NOMO-1 treated with dmso at 0.1 percent for 144 hours (cell line): ENCODE data around the gene KIAA0232.

Experiments
- DNase-seq: peaks from one replicate; lab custom pipeline; 2025; ENCODE audit not compliant: unreplicated experiment; lab: John Stamatoyannopoulos, UW

Gene KIAA0232

DNA sequence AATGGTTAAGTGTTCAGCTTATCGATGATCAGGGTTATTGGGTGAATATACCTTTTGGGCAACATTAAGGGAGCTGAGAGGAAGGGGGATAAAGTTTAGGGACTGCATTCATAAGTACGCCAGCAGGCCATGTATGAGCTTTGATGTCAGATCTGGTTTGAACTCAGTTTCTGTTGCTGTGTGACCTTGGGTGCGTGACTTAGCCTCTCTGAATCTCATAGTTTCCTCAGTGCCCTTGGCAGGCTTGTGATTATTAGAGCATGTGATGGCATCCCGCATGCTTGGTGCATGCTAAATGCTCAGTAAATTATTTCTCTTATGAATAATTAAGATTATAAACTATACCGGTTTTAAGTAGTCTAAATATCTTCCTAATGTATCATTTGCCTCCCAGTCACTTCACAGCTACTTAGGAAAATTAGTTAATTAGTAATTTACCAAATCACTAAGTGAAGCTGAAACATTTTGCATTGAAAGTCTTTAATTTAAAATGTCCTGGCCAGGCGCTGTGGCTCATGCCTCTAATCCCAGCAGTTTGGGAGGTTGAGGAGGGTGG, 130.9 kb downstream of the KIAA0232 start:
- no peak for DNase-seq

GRCh38 chr4:6914448-6914847, 131.9 kb downstream of the KIAA0232 start:
- no peak for DNase-seq

- DNase-seq = no peak
Observed at GRCh38 chr4:6915041-6916005, 132.8 kb downstream of the KIAA0232 start.

DNA sequence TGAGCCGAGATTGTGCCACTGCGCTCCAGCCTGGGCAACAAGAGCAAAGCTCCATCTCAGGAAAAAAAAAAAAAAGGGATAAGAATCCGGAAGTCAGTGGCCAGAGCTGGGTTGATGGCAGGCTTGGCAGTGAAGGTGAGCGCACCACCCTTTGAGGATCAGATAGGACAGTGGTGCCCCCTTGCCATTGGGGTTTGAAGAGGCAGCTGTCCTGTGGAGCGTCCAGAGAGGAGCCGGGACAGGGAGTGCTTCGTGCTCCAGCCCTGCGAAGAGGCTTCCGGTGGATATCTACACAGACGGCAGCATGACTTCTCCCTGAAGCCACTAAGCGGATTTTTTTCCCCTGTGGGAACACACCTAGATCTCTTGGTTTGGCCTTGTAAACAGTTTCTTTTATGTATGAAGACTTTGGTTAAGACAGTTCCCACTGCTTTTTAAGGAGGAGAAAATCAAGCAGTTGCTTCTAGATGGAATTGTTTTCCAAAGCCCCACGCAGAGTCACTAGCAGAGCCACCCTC, 133.6 kb downstream of the KIAA0232 start:
- DNase-seq = no peak

DNA sequence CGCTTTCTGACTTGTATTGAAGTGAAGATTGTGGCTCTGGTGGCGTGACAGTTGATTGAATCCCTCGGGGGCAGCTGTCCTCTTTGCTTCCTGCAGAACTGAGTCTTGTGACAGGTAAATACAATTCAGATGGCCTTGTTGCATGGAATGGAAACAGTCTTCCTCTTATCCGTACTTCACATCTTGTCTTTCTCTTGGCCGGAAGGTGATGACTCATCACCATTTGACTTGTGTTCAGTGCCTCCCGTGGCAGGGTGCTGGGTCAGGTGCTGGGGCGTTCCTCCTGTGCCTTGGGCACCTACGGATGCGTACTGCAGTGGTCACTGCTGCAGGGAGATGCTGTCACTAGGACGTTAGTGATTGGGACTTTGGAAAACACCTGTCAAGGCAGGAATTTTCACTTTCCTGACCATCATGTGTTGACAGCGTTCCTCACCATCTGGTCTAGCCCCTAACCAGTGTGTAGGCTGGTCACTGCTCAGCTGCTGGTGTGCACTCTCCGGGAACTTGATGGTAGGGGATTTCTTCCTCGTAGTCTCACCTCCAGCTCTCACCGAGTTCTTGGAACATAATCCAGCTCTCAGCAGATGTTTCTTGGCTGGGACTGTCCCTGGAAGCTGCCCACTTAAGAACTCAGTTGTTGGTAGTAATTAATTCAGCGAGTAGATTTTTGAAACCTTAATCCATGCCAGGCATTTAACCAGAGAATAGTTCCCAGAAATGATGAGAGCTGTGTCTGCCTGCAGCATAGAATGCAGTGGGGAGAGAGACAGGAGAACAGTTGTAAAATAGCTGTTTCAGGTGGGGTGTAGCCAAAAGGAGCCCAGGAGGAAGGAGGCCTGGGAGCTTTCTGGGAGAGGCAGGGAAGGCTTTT, 134.3 kb downstream of the KIAA0232 start:
- DNase-seq = no peak

GRCh38 chr4:6917461-6918271, 135.1 kb downstream of the KIAA0232 start:
- DNase-seq = peak; percentile 88

- peak; percentile 32 for DNase-seq
Observed at GRCh38 chr4:6918338-6918737, 135.8 kb downstream of the KIAA0232 start.

DNA sequence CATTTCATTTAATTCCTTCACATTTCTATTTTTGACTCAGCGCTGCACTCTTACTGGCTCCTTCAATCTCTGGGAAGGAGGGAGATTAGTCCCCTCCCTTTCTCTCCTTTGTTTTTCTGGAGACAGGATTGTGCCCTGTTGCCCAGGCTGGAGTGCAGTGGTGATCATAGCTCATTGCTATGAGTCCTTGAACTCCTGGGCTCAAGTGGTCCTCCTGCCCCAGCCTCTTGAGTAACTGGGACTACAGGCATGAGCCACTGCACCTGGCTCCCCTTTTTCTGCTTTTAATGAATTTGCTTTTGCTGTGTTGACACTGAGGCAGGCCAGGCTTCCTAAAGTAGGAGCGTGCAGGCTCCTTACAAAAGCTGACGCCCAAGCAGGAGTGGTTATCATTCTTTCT, 137.6 kb downstream of the KIAA0232 start:
- no peak for DNase-seq

DNA sequence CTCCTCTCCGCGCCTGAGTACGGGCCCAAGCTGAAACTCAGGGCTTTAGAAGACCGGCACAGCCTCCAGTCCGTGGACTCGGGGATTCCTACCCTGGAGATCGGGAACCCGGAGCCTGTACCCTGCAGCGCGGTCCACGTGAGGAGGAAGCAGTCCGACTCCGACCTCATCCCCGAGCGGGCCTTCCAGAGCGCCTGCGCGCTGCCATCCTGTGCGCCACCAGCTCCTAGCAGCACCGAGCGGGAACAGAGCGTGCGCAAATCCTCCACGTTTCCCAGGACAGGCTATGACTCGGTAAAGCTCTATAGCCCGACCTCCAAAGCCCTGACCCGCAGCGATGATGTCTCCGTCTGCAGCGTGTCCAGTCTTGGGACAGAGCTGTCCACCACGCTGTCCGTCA, 141.0 kb downstream of the KIAA0232 start:
- DNase-seq = no peak

DNA sequence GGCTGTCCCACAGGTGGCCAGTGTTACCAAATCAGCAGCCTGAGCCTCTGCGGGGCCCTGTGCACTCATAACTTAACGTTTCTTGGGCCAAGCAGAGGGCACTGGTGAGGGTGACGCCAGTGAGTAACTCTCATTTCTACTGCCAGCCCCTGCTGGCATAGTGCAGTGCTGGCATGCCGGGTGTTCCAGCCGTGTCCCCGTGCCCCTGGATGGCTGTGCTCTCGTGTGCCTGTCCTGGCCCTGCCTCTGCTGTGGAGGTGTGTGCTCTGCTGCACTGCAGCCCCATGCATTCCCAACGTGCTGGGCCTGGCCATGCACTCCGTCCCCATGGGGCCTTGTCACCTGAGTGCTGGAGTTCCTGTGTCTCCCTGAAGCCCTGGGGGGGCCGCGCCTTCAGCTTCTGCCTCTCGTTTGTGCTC, 141.8 kb downstream of the KIAA0232 start:
- no peak for DNase-seq

- peak; percentile 45 for DNase-seq
Observed at GRCh38 chr4:6925357-6925836, 142.9 kb downstream of the KIAA0232 start.

DNA sequence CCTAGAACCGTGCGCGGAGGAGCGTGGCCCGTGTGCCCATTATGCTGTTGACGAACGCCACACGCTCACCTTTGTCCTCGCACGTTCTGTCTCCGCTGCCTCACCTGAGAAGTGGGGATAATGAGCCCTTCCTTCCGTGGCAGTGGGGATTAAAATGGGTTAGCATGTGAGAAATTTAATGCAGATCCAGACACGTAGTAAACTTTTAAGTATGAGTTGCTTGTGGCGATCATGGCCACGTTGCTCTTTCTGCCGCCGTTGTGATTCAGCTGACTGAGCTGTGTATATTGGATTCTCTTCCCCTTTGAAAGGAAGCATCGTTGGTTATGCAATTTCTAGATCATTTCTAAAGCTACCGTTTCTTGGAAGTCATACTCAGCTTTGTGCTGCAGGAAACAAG, 143.6 kb downstream of the KIAA0232 start:
- DNase-seq = peak; percentile 66

GRCh38 chr4:6926681-6927478, 144.4 kb downstream of the KIAA0232 start:
- DNase-seq = no peak

- DNase-seq = no peak
Observed at GRCh38 chr4:6928081-6928480, 145.6 kb downstream of the KIAA0232 start.

GRCh38 chr4:6929339-6929811, 146.8 kb downstream of the KIAA0232 start:
- no peak for DNase-seq

DNA sequence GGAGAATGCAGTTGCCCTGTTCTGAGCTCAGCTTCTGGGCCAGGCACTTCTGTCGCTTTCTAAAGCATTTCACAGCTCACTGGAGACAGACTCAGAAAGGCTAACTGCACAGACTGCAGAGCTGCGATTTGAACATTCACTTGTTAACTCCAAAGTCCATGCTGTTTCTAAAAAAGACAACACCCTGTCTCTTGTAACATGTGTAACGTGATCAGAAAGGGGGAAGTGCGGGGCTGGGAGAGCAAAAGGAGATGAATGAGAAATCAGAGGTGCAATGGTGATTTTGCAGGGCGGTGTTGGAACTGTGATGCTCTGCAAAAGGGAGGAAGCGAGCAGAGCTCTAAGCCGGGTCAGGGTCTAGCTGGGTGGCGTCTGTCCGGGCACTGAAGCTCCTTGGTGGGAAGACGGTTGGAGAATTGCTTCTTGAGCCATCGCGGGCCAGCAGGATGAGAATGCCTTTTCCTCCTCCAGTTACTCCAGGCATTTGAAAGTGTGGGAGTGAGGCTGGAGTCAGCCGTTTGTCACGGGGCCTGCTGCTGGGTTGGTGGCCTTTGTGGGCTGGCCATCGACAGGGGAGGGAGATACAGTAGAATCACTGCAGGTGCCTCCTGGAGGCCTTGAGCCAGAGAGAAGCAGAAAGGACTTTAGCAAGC, 147.4 kb downstream of the KIAA0232 start:
- peak; percentile 58 for DNase-seq

DNA sequence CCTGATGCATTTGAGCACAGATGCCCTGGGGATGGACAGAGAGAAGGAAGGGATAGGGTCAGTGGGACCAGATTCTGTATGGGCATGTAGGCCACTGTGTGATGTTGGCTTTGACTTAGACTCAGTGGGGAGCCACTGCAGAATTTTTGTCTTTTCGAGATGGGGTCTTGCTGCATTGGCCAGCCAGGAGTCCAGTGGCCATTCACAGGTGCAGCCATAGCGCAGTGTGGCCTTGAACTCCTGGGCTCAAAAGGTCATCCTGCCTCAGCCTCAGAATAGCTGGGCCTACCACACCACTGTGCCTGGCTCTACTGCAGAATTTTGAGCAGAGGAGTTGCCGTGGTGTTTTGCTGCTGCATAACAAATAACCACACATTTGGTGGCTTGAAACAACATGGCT, 149.9 kb downstream of the KIAA0232 start:
- DNase-seq = no peak

- DNase-seq = no peak
Observed at GRCh38 chr4:6932918-6933317, 150.4 kb downstream of the KIAA0232 start.
